Common myeloid progenitor, CD34-positive (primary cell): ENCODE results near the gene TBL1X.

ENCODE experiments used
- CTCF ChIA-PET: fragments of 350-600 bp; sonication (Branson Sonifier 250); formaldehyde crosslinking; loops from one replicate; lab custom pipeline; 2021; ENCODE audit warnings: antibody characterized with exemption; lab: Charles Lee
- POLR2A ChIA-PET: fragments of 350-600 bp; sonication (Branson Sonifier 250); formaldehyde crosslinking; loops from one replicate; lab custom pipeline; 2021; ENCODE audit warnings: antibody characterized with exemption; lab: Charles Lee
- DNase-seq, 3 donors: peaks; one replicate each; pipeline versions ENCODE4 v3.0.0 to v3.0.0-alpha.2; 2013
- H3K27ac ChIP-seq, 2 experiments: 1 replicate in 1 of 2; 2 replicates in 1 of 2; pipeline ENCODE4 v1.7.0; 2013; ENCODE audit warnings: inconsistent platforms in 2 of 2, low read length in 2 of 2, mild to moderate bottlenecking in 2 of 2, low read depth in 1 of 2, moderate library complexity in 1 of 2; ENCODE audit not compliant: severe bottlenecking in 2 of 2, insufficient read depth in 1 of 2, poor library complexity in 1 of 2
- H3K27me3 ChIP-seq, 5 experiments: replicated peaks in 2 of 5; 1 replicate in 3 of 5; 2 replicates in 2 of 5; pipeline versions ENCODE4 v1.6.1 to v1.7.0; 2013; ENCODE audit warnings: low read length in 4 of 5, mild to moderate bottlenecking in 2 of 5, moderate library complexity in 2 of 5, inconsistent platforms in 1 of 5; ENCODE audit not compliant: insufficient read depth in 5 of 5, control insufficient read depth in 4 of 5
- H3K36me3 ChIP-seq, 4 experiments: 1 replicate in 2 of 4; 2 replicates in 2 of 4; pipeline versions ENCODE4 v1.6.1 to v1.7.0; 2013; ENCODE audit warnings: low read length in 3 of 4, control low read depth in 1 of 4, mild to moderate bottlenecking in 1 of 4; ENCODE audit not compliant: control insufficient read depth in 4 of 4, insufficient read depth in 4 of 4
- H3K4me1 ChIP-seq, 4 experiments: 1 replicate in 3 of 4; 2 replicates in 1 of 4; pipeline versions ENCODE4 v1.6.1 to v1.7.1; 2013; ENCODE audit warnings: low read length in 3 of 4, mild to moderate bottlenecking in 3 of 4, control low read depth in 1 of 4, inconsistent platforms in 1 of 4, moderate library complexity in 1 of 4; ENCODE audit not compliant: control insufficient read depth in 4 of 4, insufficient read depth in 4 of 4; ENCODE audit errors: control extremely low read depth in 1 of 4
- H3K4me3 ChIP-seq, 7 experiments: 1 replicate in 4 of 7; 2 replicates in 3 of 7; pipeline versions ENCODE4 v1.5.1 to v1.7.0; 2013; ENCODE audit warnings: mild to moderate bottlenecking in 7 of 7, low read length in 6 of 7, moderate library complexity in 6 of 7, inconsistent platforms in 2 of 7, low read depth in 2 of 7, control low read depth in 1 of 7; ENCODE audit not compliant: insufficient read depth in 4 of 7, control insufficient read depth in 1 of 7; ENCODE audit errors: extremely low read depth in 1 of 7
- H3K9me3 ChIP-seq, 5 experiments: 1 replicate in 4 of 5; 2 replicates in 1 of 5; pipeline versions ENCODE4 v1.6.1 to v1.7.1; 2013; ENCODE audit warnings: low read length in 4 of 5, mild to moderate bottlenecking in 2 of 5, inconsistent platforms in 1 of 5, low read depth in 1 of 5, moderate library complexity in 1 of 5; ENCODE audit not compliant: control insufficient read depth in 4 of 5, insufficient read depth in 2 of 5; ENCODE audit errors: control extremely low read depth in 1 of 5
- WGBS: methylation state at CpG from one replicate; pipeline ENCODE4 v1.1.5; 2013; ENCODE audit not compliant: insufficient coverage; 5-methylcytosine and 5-hydroxymethylcytosine counted together

TBL1X gene

DNA sequence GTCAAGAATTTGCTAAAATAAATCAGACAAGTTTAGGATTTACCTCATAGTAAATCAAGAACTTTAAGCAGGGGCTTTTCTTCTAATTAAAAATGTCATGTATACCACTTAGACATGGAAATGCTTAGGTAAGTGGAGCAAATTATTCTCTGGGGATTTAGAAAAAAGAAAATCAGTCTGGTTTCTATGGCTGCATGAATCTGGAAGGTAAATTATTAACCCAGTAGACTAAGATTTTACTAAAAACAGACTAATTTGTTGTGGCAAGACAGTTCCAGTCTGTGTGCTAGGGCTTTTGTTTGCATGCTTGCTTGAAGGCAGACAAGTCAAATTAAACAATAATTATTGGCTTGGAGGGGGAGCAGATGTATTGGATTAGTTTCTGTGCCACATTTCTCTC, 140.6 kb downstream of the TBL1X start:
- ChIA-PET POLR2A (no interaction called here), CTCF (no interaction called here)
- no peaks in the 10 kb centered on the region for H3K36me3 ChIP-seq
- no peak overlapping the region for H3K4me3 ChIP-seq
- no peaks in the 10 kb centered on the region for H3K27me3 ChIP-seq
- no peak for DNase-seq
- no peaks in the 10 kb centered on the region for H3K9me3 ChIP-seq
- no peaks in the 10 kb centered on the region for H3K4me1 ChIP-seq
- H3K27ac ChIP-seq: no peak overlapping the region

DNA sequence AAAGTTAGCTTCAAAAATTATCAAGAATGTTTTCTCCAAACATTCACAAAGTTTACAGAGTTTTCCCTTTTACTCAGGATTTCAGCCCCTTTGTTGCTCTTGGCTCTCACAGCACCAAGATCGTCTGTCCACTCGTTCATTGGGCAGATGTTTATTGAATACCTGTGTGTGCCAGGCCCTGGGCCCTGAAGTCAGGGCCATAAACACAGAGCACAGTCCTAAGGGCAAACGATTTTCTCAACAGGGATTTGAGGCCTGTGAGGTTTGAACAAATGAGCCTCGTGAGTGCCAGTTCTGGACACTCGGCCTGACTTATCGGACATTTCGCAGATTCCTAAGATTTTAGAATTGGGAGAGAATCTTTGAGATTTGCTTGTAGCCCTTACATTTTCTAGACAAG, 142.1 kb downstream of the TBL1X start:
- Histone ChIP-seq H3K27me3 (no peaks in the 10 kb centered on the region), H3K4me1 (no peaks in the 10 kb centered on the region), H3K4me3 (no peak overlapping the region), H3K36me3 (no peaks in the 10 kb centered on the region), H3K9me3 (no peaks in the 10 kb centered on the region), H3K27ac (no peak overlapping the region)
- no peak for DNase-seq
- WGBS: 96% methylated on average over 7 of the region's 7 CpGs
- ChIA-PET POLR2A (no interaction called here), CTCF (no interaction called here)

DNA sequence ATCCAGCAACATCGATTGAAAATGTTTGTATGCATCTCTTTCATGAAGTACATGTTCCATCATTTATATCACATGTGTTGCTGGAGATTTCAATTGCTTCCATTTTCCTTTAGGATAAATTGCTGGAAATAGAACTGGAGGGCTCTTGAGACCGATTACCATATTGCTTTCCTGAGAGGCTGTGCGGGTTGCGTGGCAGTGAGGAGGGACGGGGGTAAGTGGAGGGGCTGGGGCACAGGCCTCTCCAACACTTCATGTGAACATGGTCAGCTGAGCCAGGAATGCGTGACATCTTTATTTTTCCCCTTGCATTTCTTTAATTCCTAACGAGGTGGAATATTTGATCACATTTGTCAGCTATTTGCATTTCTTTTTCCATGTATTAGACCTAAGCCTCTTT, 144.6 kb downstream of the TBL1X start:
- POLR2A ChIA-PET: no interaction called here
- WGBS: 93% methylated on average over 7 of the region's 7 CpGs
- no peak overlapping the region for H3K27ac ChIP-seq
- H3K4me3 ChIP-seq: no peak overlapping the region
- no peaks in the 10 kb centered on the region for H3K4me1 ChIP-seq
- no peaks in the 10 kb centered on the region for H3K36me3 ChIP-seq
- DNase-seq: no peak
- no peaks in the 10 kb centered on the region for H3K9me3 ChIP-seq
- H3K27me3 ChIP-seq: no peaks in the 10 kb centered on the region
- CTCF ChIA-PET: no interaction called here

DNA sequence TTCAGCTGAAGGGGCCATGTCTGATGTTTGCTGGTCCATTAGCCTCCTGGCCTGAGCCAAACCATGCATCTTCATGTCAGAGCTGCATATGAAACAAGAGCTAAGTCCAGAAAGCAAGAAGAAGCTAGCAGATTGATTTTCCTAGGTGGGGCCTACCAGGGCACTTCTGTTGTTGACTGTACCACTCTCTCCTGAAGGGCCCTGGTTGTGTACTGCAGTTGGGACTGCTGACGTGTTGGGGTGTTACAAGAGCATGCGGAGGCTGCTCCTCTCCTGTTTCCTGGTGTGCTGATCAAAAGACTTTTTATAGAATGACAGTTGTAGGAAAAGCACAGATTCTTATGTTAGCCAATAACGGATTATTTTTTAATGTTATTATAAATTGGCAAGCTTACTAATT, 145.1 kb downstream of the TBL1X start:
- no peaks in the 10 kb centered on the region for H3K36me3 ChIP-seq
- H3K9me3 ChIP-seq: no peaks in the 10 kb centered on the region
- no peak overlapping the region for H3K4me3 ChIP-seq
- H3K27me3 ChIP-seq: no peaks in the 10 kb centered on the region
- CTCF ChIA-PET: no interaction called here
- no peaks in the 10 kb centered on the region for H3K4me1 ChIP-seq
- DNase-seq: no peak
- no peak overlapping the region for H3K27ac ChIP-seq
- POLR2A ChIA-PET: no interaction called here
- 95% methylated on average over 2 of the region's 3 CpGs for WGBS

DNA sequence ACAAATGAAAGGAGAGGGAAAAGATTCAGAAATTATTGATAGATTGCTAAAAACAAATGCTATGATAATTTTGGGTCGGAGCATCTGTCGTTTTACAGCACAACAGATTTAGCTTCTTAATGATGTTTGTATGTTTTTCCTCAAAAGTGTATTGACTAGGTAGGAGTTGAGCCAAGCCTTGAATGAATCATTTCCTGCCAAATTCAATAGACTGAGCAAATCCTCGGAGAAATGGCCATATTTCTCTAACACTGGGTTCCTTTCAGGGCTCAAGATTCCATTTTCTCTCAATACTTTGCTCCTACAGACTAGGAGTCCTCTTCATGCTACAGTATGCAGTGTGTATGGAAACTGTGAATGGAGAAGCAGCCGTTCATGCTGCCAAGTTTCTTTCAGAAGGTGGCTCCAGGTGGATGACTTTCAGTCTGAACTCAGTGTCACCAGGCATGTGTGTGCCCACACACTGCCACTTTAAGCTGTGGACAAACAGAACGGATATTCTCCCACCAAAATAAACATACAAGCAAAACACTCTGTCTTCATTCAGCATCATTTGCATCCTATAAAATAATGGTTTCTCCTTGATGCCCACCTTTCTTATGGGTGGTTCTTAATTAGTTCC, 146.0 kb downstream of the TBL1X start:
- H3K27ac ChIP-seq: no peak overlapping the region

DNA sequence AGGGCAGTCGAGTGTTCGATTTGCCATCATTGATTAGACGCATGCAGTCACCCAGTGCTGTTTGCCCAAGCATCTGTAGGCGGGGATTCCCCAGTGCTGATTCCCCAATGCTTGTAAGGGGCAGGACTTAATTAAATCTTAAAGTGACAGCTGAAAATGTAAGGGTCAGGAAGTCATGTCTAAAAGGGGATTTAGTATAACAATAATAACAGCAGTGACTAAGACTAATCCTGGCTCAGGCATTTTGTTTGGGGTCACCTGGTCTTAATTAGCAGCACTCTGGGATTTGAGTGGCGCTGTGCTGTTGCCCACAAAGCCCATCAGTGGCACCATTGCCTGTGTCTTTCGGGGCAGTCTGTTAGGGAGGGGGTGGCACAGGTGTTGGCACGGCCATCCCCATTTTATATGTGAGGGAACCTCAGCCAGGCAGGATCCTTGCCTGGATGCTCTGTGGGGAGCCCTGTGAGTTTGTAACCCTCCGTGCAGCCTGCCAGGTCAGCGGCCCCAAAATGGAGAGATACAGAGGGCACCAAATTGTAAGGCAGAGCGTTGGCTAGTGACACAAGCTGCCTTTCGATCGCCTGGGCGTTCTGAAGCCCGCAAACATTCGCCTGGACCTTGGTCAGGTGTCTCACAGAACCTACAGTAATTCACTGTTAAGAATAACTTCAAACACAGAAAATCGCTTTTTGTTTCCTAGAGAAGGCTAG, 146.7 kb downstream of the TBL1X start:
- WGBS: 84% methylated on average over 15 of the region's 16 CpGs
- POLR2A ChIA-PET: no interaction called here

More for the DNA sequence above, 146.0 kb downstream of the TBL1X start:
- WGBS: 79% methylated on average over 3 of the region's 5 CpGs
- ChIA-PET POLR2A (no interaction called here), CTCF (no interaction called here)
- no peaks in the 10 kb centered on the region for H3K9me3 ChIP-seq
- no peaks in the 10 kb centered on the region for H3K36me3 ChIP-seq
- no peaks in the 10 kb centered on the region for H3K4me1 ChIP-seq
- no peak for DNase-seq
- H3K27me3 ChIP-seq: no peaks in the 10 kb centered on the region
- no peak overlapping the region for H3K4me3 ChIP-seq

DNA sequence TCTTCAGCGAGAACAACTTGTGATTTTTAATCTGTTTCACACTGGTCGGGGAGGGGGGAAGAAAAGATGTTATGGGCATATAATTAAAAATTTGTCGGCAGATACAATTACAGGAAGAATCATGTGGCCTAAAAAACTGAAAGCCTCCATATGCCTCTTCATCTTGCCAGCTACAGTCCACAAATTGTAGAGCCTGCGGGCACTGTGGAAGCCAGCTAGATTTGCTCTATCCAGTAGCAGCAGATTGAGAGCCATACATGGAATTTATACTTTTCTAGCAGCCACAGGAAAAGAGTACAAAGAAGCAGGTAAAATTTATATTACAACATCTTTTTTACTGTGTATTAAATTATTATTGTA, 147.3 kb downstream of the TBL1X start:
- ChIA-PET POLR2A (no interaction called here), CTCF (no interaction called here)
- DNase-seq: no peak
- Histone ChIP-seq H3K9me3 (no peaks in the 10 kb centered on the region), H3K36me3 (no peaks in the 10 kb centered on the region), H3K4me1 (no peaks in the 10 kb centered on the region), H3K27me3 (no peaks in the 10 kb centered on the region), H3K4me3 (no peak overlapping the region), H3K27ac (no peak overlapping the region)
- 94% methylated on average over 2 of the region's 4 CpGs for WGBS

More for the DNA sequence above, 146.7 kb downstream of the TBL1X start:
- Histone ChIP-seq H3K27me3 (no peaks in the 10 kb centered on the region), H3K4me3 (no peak overlapping the region), H3K27ac (no peak overlapping the region), H3K36me3 (no peaks in the 10 kb centered on the region), H3K9me3 (no peaks in the 10 kb centered on the region), H3K4me1 (no peaks in the 10 kb centered on the region)
- CTCF ChIA-PET: no interaction called here
- no peak for DNase-seq
